ENCODE measurements around the gene SYT12. TPM values are rescaled to one million over a fixed set of nuclear protein-coding genes. Genes with fewer than 3 reads are reported as not detected.
A peak's percentile ranks its signal among the peaks of the same experiment; 100 is the strongest.

Gene SYT12
- 2.1 and 2.3 TPM in 2 replicates for polyA plus RNA-seq
- 3.8 and 3.9 TPM in 2 replicates for polyA minus RNA-seq

GRCh38 chr11:67022961-67023956, at the start of gene SYT12:
TSS of gene SYT12 (plus strand) at chr11:67023134. CDS start at chr11:67030145, 7,011 bp downstream.
- H3K36me3 ChIP-seq (ENCODE audit: insufficient read depth, low read length): no peaks in the 10 kb centered on the region
- H3K9ac ChIP-seq (ENCODE audit: low read length): peak within 1 kb of the TSS; percentile 48
- H3K27ac ChIP-seq (ENCODE audit: low read length): no peak within 1 kb of the TSS
- H3K79me2 ChIP-seq (replicated peaks; ENCODE audit: insufficient read depth, low read length): no peaks in the 10 kb centered on the region
- H3F3A ChIP-seq (ENCODE audit: insufficient read depth, low read length, poor library complexity, severe bottlenecking): no peaks in the 10 kb centered on the region
- TF ChIP-seq TAF1 (IDR thresholded peaks at IDR 0.05; ENCODE audit: low read depth) (no peak), SMC3 (conservative IDR thresholded peaks at IDR 0.05; ENCODE audit: poor library complexity) (peak; percentile 29), CTCF (IDR thresholded peaks at IDR 0.05; ENCODE audit: poor library complexity, severe bottlenecking) (no peak), REST (IDR thresholded peaks at IDR 0.05; ENCODE audit: borderline replicate concordance) (no peak), POLR2AphosphoS5 (IDR thresholded peaks at IDR 0.05) (peak; percentile 25), RAD21 (conservative IDR thresholded peaks at IDR 0.05) (peak; percentile 27), EZH2 (IDR thresholded peaks at IDR 0.05; ENCODE audit: borderline replicate concordance, insufficient read depth, low read length, poor library complexity, severe bottlenecking) (no peak), EP300 (conservative IDR thresholded peaks at IDR 0.05; ENCODE audit: poor library complexity, severe bottlenecking) (peak; percentile 23), MXI1 (conservative IDR thresholded peaks at IDR 0.05; ENCODE audit: poor library complexity, severe bottlenecking) (peak; percentile 79)
- H3K27me3 ChIP-seq (ENCODE audit: insufficient read depth, low read depth, low read length): peaks cover 35% of the 10 kb centered on the region
- H3K9me2 ChIP-seq (ENCODE audit: insufficient read depth, low read length): no peaks in the 10 kb centered on the region
- peak within 1 kb of the TSS; percentile 68 for H3K4me3 ChIP-seq (ENCODE audit: low read length)
- no peaks in the 10 kb centered on the region for H3K9me3 ChIP-seq (ENCODE audit: low read length)
- no peaks in the 10 kb centered on the region for H4K20me1 ChIP-seq (ENCODE audit: insufficient read depth)
- H2AFZ ChIP-seq (ENCODE audit: low read depth, low read length): no peak within 1 kb of the TSS
- no peak within 1 kb of the TSS for H3K4me2 ChIP-seq (ENCODE audit: low read length)

- Histone ChIP-seq H3K79me2 (replicated peaks; ENCODE audit: insufficient read depth, low read length) (no peaks in the 10 kb centered on the region), H3K9me3 (ENCODE audit: low read length) (no peaks in the 10 kb centered on the region), H3K9me2 (ENCODE audit: insufficient read depth, low read length) (no peaks in the 10 kb centered on the region), H3K27me3 (ENCODE audit: insufficient read depth, low read depth, low read length) (no peaks in the 10 kb centered on the region), H3K9ac (ENCODE audit: low read length) (no peak overlapping the region), H3K4me2 (ENCODE audit: low read length) (no peak overlapping the region), H3K4me3 (ENCODE audit: low read length) (no peak overlapping the region), H3K27ac (ENCODE audit: low read length) (no peak overlapping the region), H3F3A (ENCODE audit: insufficient read depth, low read length, poor library complexity, severe bottlenecking) (no peaks in the 10 kb centered on the region), H2AFZ (ENCODE audit: low read depth, low read length) (no peak overlapping the region), H4K20me1 (ENCODE audit: insufficient read depth) (no peaks in the 10 kb centered on the region), H3K36me3 (ENCODE audit: insufficient read depth, low read length) (no peaks in the 10 kb centered on the region)
- TF ChIP-seq EZH2 (IDR thresholded peaks at IDR 0.05; ENCODE audit: borderline replicate concordance, insufficient read depth, low read length, poor library complexity, severe bottlenecking) (no peak), POLR2AphosphoS5 (IDR thresholded peaks at IDR 0.05) (no peak), EP300 (conservative IDR thresholded peaks at IDR 0.05; ENCODE audit: poor library complexity, severe bottlenecking) (no peak), TAF1 (IDR thresholded peaks at IDR 0.05; ENCODE audit: low read depth) (no peak), MXI1 (conservative IDR thresholded peaks at IDR 0.05; ENCODE audit: poor library complexity, severe bottlenecking) (no peak), SMC3 (conservative IDR thresholded peaks at IDR 0.05; ENCODE audit: poor library complexity) (no peak), RAD21 (conservative IDR thresholded peaks at IDR 0.05) (no peak), REST (IDR thresholded peaks at IDR 0.05; ENCODE audit: borderline replicate concordance) (no peak), CTCF (IDR thresholded peaks at IDR 0.05; ENCODE audit: poor library complexity, severe bottlenecking) (no peak)
Observed at GRCh38 chr11:66973956-66974580, 48.9 kb upstream of the SYT12 start.

All from neural cell (in vitro differentiated cells).